Measurements from ENCODE around the gene LPGAT1.

The LPGAT1 gene

DNA sequence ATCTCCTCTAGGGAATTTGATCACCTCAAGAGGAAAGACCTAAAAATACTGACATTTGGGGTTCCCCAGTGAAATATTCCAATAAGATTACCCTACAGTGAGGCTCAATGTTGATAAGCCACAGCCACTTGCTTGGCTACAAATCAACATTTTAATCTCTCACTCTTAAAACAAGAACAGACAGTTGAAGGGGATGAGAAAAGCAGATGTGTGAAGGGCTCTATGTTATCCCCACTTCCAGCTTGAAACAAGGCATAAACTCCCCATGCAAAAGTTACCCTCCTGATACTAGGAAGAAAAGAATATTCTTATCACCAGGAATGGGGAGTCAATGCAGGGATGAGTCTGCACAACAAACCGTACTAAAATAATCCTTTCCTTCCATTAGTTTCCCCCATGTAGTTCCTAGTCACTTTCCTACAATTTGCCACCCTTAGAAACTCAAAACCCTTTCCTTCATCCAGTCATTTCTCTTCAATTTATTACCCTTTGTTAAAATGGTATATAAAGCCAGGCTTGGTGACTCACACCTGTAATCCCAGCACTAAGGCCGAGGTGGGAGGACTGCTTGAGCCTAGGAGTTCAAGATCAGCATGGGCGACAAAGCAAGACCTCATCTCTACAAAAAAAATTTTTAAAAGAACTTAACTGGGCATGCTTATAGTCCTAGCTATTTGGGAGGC lies 29.5 kb downstream of the LPGAT1 start:
- Histone ChIP-seq H3K27ac (ENCODE audit: low read length) (no peak overlapping the region), H3K27me3 (ENCODE audit: control insufficient read depth in 1 of 2, insufficient read depth in 2 of 2, low read length in 2 of 2) (no peaks in the 10 kb centered on the region), H3K4me1 (ENCODE audit: control insufficient read depth, insufficient read depth, low read length) (no peaks in the 10 kb centered on the region), H3K9me3 (ENCODE audit: control insufficient read depth in 2 of 2, low read length in 2 of 2) (no peaks in the 10 kb centered on the region), H3K9ac (ENCODE audit: low read length in 2 of 2) (no peak overlapping the region), H3K36me3 (ENCODE audit: control insufficient read depth in 2 of 2, insufficient read depth in 2 of 2, low read length in 2 of 2) (no peaks in the 10 kb centered on the region), H3K4me3 (ENCODE audit: low read length in 2 of 2) (no peak overlapping the region)

DNA sequence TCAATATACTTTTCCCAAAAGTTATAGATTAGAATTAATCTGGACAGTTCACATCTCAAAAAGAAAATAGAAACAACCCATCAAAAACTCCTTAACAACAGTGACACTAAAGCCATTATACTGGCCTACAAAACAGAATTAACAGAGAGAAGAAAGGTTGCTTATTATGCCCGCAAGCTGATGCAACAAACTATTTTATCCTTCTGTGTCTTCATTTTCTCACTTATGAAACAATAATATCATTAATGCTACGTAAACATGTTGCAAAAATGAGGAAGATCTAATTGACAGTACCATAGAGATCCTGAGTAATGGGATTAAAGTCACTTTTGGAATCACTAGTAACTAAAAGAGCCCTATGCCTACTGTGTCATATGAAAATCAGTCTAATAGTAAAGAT lies 32.6 kb downstream of the LPGAT1 start:
- H3K36me3 ChIP-seq (ENCODE audit: control insufficient read depth in 2 of 2, insufficient read depth in 2 of 2, low read length in 2 of 2), result no peaks in the 10 kb centered on the region
- H3K4me1 ChIP-seq (ENCODE audit: control insufficient read depth, insufficient read depth, low read length), result no peaks in the 10 kb centered on the region
- no peaks in the 10 kb centered on the region for H3K27me3 ChIP-seq (ENCODE audit: control insufficient read depth in 1 of 2, insufficient read depth in 2 of 2, low read length in 2 of 2)
- no peaks in the 10 kb centered on the region for H3K9me3 ChIP-seq (ENCODE audit: control insufficient read depth in 2 of 2, low read length in 2 of 2)
- no peak overlapping the region for H3K27ac ChIP-seq (ENCODE audit: low read length)
- no peak overlapping the region for H3K9ac ChIP-seq (ENCODE audit: low read length in 2 of 2)
- H3K4me3 ChIP-seq (ENCODE audit: low read length in 2 of 2), result no peak overlapping the region

DNA sequence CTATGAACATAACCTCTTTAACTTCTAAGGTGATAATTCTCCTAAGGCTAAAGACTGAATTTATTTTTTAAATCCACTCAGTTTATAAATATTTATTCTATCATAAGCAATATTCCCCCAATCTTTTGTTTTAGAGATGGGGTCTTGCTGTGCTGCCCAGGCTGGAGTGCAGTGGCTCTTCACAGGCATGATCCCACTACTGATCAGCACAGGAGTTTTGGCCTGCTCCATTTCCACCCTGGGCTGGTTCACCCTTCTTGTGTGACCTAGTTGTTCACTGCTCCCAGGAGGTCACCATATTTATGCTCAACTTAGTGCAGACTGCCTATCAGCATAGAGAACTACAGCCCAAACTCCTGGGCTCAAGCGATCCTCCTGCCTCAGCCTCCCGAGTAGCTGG lies 38.6 kb downstream of the LPGAT1 start:
- Histone ChIP-seq H3K4me1 (ENCODE audit: control insufficient read depth, insufficient read depth, low read length) (no peaks in the 10 kb centered on the region), H3K36me3 (ENCODE audit: control insufficient read depth in 2 of 2, insufficient read depth in 2 of 2, low read length in 2 of 2) (peaks cover 0 to 7% of the 10 kb centered on the region in 2 donors), H3K9ac (ENCODE audit: low read length in 2 of 2) (no peak overlapping the region), H3K27me3 (ENCODE audit: control insufficient read depth in 1 of 2, insufficient read depth in 2 of 2, low read length in 2 of 2) (no peaks in the 10 kb centered on the region), H3K4me3 (ENCODE audit: low read length in 2 of 2) (no peak overlapping the region), H3K27ac (ENCODE audit: low read length) (no peak overlapping the region), H3K9me3 (ENCODE audit: control insufficient read depth in 2 of 2, low read length in 2 of 2) (no peaks in the 10 kb centered on the region)

DNA sequence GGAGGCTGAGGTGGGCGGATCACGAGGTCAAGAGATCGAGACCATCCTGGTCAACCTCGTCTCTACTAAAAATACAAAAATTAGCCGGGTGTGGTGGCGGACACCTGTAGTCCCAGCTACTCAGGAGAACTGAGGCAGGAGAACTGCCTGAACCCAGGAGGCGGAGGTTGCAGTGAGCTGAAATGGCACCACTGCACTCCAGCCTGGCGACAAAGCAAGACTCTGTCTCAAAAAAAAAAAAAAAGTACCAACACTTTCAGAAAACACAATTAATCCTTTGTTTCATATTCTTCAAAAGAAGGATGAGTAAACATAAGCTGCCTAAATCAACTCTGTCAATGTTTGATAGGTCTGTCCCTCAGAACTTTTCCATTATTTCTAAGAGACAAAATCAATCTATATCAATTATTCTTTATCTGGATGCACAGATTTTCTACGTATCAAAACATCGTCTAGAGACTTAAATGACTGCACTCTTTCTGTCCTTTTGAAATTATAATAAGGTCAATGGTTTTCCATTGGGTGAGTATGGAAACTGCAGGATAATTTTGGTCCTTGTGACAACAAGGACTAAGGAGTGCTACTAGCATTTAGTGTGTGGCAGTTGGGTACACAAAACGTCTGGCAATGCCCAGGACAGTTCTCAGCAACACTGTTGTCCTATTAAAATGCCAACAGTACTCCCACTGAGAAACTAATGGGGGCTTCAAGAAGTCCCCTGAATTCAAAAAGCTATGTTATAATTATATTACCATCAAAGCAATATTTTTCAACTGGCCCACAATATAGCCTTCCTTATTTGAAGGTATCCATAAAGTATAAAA lies 40.7 kb downstream of the LPGAT1 start:
- H3K9me3 ChIP-seq (ENCODE audit: control insufficient read depth in 2 of 2, low read length in 2 of 2), result no peaks in the 10 kb centered on the region
- no peaks in the 10 kb centered on the region for H3K27me3 ChIP-seq (ENCODE audit: control insufficient read depth in 1 of 2, insufficient read depth in 2 of 2, low read length in 2 of 2)
- H3K4me3 ChIP-seq (ENCODE audit: low read length in 2 of 2), result no peak overlapping the region
- H3K27ac ChIP-seq (ENCODE audit: low read length), result no peak overlapping the region
- peaks cover 6 to 7% of the 10 kb centered on the region in 2 donors for H3K36me3 ChIP-seq (ENCODE audit: control insufficient read depth in 2 of 2, insufficient read depth in 2 of 2, low read length in 2 of 2)
- no peaks in the 10 kb centered on the region for H3K4me1 ChIP-seq (ENCODE audit: control insufficient read depth, insufficient read depth, low read length)
- no peak overlapping the region for H3K9ac ChIP-seq (ENCODE audit: low read length in 2 of 2)

DNA sequence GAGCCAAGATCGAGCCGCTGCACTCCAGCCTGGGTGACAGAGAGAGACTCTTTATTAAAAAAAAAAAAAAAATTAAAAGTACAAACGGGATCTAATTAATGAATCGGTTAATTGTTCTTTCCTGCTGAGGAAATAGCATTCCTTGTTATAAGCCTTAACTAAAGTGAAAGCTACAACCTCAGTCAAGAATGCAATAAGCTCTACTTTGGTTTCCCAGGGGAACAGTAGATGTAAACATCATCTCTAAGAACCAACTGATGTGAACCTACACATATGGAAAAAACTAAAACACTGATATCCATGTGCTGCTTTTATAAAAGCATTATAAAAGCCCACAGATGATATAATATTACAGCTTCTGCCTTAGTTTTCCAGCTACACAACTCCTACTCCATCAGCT lies 41.9 kb downstream of the LPGAT1 start:
- Histone ChIP-seq H3K4me1 (ENCODE audit: control insufficient read depth, insufficient read depth, low read length) (no peaks in the 10 kb centered on the region), H3K9ac (ENCODE audit: low read length in 2 of 2) (no peak overlapping the region), H3K9me3 (ENCODE audit: control insufficient read depth in 2 of 2, low read length in 2 of 2) (no peaks in the 10 kb centered on the region), H3K27ac (ENCODE audit: low read length) (no peak overlapping the region), H3K36me3 (ENCODE audit: control insufficient read depth in 2 of 2, insufficient read depth in 2 of 2, low read length in 2 of 2) (peaks cover 6 to 7% of the 10 kb centered on the region in 2 donors), H3K4me3 (ENCODE audit: low read length in 2 of 2) (no peak overlapping the region), H3K27me3 (ENCODE audit: control insufficient read depth in 1 of 2, insufficient read depth in 2 of 2, low read length in 2 of 2) (no peaks in the 10 kb centered on the region)

DNA sequence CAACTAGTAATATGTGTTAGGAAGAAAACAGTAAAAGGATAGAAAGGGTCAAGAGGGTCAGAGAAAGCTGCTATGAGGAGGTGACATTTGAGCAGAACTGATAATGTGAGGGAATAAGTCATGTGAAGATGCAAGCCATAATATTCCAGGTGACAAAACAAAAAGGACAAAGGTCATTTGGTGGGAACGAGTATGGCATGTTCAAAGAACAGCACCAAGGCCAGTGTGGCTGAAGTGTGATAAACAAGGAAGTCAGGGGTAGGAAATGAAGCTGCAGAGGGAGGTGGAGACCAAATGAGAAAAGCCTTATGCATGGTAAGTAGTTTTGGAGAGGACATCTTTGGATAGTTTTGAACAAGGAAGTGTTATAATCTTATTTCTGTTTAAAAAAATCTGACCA lies 46.7 kb downstream of the LPGAT1 start:
- no peak overlapping the region for H3K27ac ChIP-seq (ENCODE audit: low read length)
- no peaks in the 10 kb centered on the region for H3K9me3 ChIP-seq (ENCODE audit: control insufficient read depth in 2 of 2, low read length in 2 of 2)
- no peaks in the 10 kb centered on the region for H3K27me3 ChIP-seq (ENCODE audit: control insufficient read depth in 1 of 2, insufficient read depth in 2 of 2, low read length in 2 of 2)
- no peak overlapping the region for H3K9ac ChIP-seq (ENCODE audit: low read length in 2 of 2)
- H3K4me3 ChIP-seq (ENCODE audit: low read length in 2 of 2), result no peak overlapping the region
- no peaks in the 10 kb centered on the region for H3K4me1 ChIP-seq (ENCODE audit: control insufficient read depth, insufficient read depth, low read length)
- peaks cover 3 to 6% of the 10 kb centered on the region in 2 donors for H3K36me3 ChIP-seq (ENCODE audit: control insufficient read depth in 2 of 2, insufficient read depth in 2 of 2, low read length in 2 of 2)

DNA sequence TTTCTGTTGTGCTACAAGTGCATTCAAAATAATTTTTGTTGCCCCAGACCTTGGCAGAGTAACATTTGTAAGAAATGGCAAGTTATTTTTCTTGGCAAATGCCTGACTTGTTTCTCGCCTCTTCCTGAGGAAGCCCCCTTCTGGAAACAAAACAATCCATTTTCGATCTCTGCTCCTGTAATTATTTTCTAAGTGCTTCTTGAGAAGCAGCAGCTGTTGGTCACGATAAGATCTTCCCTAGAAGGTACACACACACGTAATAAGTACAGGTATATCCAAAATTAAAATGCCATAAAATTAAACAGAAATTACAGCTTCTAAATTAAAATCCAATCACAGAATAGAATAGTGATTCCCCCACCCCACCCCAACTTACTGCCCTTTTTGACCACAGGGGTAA lies 47.3 kb downstream of the LPGAT1 start:
- H3K9me3 ChIP-seq (ENCODE audit: control insufficient read depth in 2 of 2, low read length in 2 of 2), result no peaks in the 10 kb centered on the region
- no peak overlapping the region for H3K27ac ChIP-seq (ENCODE audit: low read length)
- H3K4me1 ChIP-seq (ENCODE audit: control insufficient read depth, insufficient read depth, low read length), result no peaks in the 10 kb centered on the region
- H3K4me3 ChIP-seq (ENCODE audit: low read length in 2 of 2), result no peak overlapping the region
- H3K27me3 ChIP-seq (ENCODE audit: control insufficient read depth in 1 of 2, insufficient read depth in 2 of 2, low read length in 2 of 2), result no peaks in the 10 kb centered on the region
- H3K9ac ChIP-seq (ENCODE audit: low read length in 2 of 2), result no peak overlapping the region
- peaks cover 3 to 10% of the 10 kb centered on the region in 2 donors for H3K36me3 ChIP-seq (ENCODE audit: control insufficient read depth in 2 of 2, insufficient read depth in 2 of 2, low read length in 2 of 2)

DNA sequence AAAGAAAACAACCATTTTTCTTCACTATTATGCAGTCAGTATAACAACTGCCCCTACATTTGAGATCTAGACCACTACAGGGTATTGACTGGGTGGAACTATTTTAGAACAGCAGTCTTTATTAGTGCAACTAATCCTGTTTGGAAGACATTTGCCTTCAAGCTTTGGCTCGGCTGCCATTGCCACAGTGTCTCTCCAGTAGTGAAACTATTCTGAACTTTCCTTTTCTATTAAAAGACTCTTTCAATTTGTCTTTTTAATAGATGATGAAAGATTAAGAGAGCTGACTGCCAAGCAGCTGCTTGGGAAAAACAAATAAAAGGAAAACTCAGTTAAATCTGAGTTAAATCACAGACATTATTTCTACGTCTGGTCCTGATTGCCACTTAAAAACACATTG lies 49.3 kb downstream of the LPGAT1 start:
- Histone ChIP-seq H3K9me3 (ENCODE audit: control insufficient read depth in 2 of 2, low read length in 2 of 2) (no peaks in the 10 kb centered on the region), H3K4me1 (ENCODE audit: control insufficient read depth, insufficient read depth, low read length) (no peaks in the 10 kb centered on the region), H3K27me3 (ENCODE audit: control insufficient read depth in 1 of 2, insufficient read depth in 2 of 2, low read length in 2 of 2) (no peaks in the 10 kb centered on the region), H3K27ac (ENCODE audit: low read length) (no peak overlapping the region), H3K36me3 (ENCODE audit: control insufficient read depth in 2 of 2, insufficient read depth in 2 of 2, low read length in 2 of 2) (peaks cover 3 to 15% of the 10 kb centered on the region in 2 donors), H3K9ac (ENCODE audit: low read length in 2 of 2) (peak overlapping the region in 1 of 2 donors; percentile 14), H3K4me3 (ENCODE audit: low read length in 2 of 2) (no peak overlapping the region)

DNA sequence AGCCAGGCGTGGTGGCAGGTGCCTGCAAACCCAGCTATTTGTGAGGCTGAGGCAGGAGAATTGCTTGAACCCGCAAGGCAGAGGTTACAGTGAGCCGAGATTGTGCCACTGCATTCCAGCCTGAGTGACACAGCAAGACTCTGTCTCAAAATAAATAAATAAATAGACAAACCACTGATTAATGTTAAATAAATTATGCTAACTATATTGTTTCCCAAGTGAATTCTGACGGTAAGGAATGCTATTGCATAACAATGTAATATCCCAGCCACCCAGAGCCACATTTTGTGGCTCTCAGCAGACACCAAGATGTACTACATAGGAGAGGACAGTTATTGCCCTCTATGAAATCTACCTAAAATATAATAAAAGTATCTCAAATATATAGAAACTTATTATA lies 55.4 kb downstream of the LPGAT1 start:
- Histone ChIP-seq H3K4me1 (ENCODE audit: control insufficient read depth, insufficient read depth, low read length) (no peaks in the 10 kb centered on the region), H3K36me3 (ENCODE audit: control insufficient read depth in 2 of 2, insufficient read depth in 2 of 2, low read length in 2 of 2) (peaks cover 3 to 14% of the 10 kb centered on the region in 2 donors), H3K9me3 (ENCODE audit: control insufficient read depth in 2 of 2, low read length in 2 of 2) (no peaks in the 10 kb centered on the region), H3K27me3 (ENCODE audit: control insufficient read depth in 1 of 2, insufficient read depth in 2 of 2, low read length in 2 of 2) (no peaks in the 10 kb centered on the region), H3K27ac (ENCODE audit: low read length) (no peak overlapping the region), H3K4me3 (ENCODE audit: low read length in 2 of 2) (no peak overlapping the region), H3K9ac (ENCODE audit: low read length in 2 of 2) (no peak overlapping the region)

DNA sequence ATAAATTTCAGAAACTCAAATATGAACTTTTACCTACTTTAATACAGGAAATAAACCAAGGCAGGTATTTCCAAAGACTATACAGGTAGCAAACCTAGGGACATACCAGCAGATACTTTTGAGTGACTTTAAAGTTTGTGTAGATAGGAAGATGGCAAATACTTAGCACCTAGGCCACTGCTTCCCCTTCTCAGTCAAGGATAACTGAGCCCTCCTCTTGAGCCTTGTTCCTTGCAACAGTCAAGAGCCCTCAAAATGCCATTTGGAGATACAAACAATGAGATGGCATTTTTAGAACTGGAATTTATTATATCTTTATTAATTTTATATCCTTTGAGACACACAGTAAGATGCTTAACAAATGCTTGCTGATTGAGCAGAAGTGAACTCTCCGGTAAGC lies 65.9 kb downstream of the LPGAT1 start:
- Histone ChIP-seq H3K27me3 (ENCODE audit: control insufficient read depth in 1 of 2, insufficient read depth in 2 of 2, low read length in 2 of 2) (no peaks in the 10 kb centered on the region), H3K4me3 (ENCODE audit: low read length in 2 of 2) (no peak overlapping the region), H3K36me3 (ENCODE audit: control insufficient read depth in 2 of 2, insufficient read depth in 2 of 2, low read length in 2 of 2) (peaks cover 5 to 6% of the 10 kb centered on the region in 2 donors), H3K4me1 (ENCODE audit: control insufficient read depth, insufficient read depth, low read length) (no peaks in the 10 kb centered on the region), H3K9ac (ENCODE audit: low read length in 2 of 2) (no peak overlapping the region), H3K9me3 (ENCODE audit: control insufficient read depth in 2 of 2, low read length in 2 of 2) (no peaks in the 10 kb centered on the region), H3K27ac (ENCODE audit: low read length) (no peak overlapping the region)

DNA sequence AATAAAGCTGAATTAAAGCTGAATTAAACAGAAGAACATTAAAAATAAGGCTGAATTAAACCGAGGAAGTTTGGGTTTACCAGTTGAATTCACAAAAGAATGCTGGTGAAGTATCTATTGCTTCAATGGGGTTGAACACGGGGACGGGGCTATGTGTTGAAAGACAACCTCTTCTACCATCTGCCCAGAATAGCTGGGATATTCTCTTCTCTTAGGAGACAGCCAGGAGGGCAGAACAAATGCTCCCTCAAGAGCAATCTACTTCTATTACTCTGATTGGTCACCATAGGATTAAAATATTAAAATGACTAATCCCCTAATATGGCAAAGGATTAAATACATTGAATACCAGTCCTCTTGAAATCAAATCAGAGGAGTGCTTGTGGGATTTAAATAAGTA lies 68.4 kb downstream of the LPGAT1 start:
- no peaks in the 10 kb centered on the region for H3K4me1 ChIP-seq (ENCODE audit: control insufficient read depth, insufficient read depth, low read length)
- no peak overlapping the region for H3K4me3 ChIP-seq (ENCODE audit: low read length in 2 of 2)
- no peak overlapping the region for H3K9ac ChIP-seq (ENCODE audit: low read length in 2 of 2)
- H3K36me3 ChIP-seq (ENCODE audit: control insufficient read depth in 2 of 2, insufficient read depth in 2 of 2, low read length in 2 of 2), result peaks cover 6 to 12% of the 10 kb centered on the region in 2 donors
- no peaks in the 10 kb centered on the region for H3K9me3 ChIP-seq (ENCODE audit: control insufficient read depth in 2 of 2, low read length in 2 of 2)
- H3K27ac ChIP-seq (ENCODE audit: low read length), result no peak overlapping the region
- no peaks in the 10 kb centered on the region for H3K27me3 ChIP-seq (ENCODE audit: control insufficient read depth in 1 of 2, insufficient read depth in 2 of 2, low read length in 2 of 2)
